ENCODE results near the gene NAPA. TPM values are rescaled to one million over a fixed set of nuclear protein-coding genes. Genes with fewer than 3 reads are reported as not detected.

NAPA gene
- total and polyA plus RNA-seq, 2 donors = 89.2 to 111 TPM

GRCh38 chr19:47509170-47509847, 5.6 kb downstream of the NAPA start:
- no peak for DNase-seq (ENCODE audit: low read depth in 6 of 9, low spot score in 9 of 9)
- Histone ChIP-seq H3K4me1 (ENCODE audit: control insufficient read depth in 2 of 2, insufficient read depth in 2 of 2, low read length in 2 of 2) (peaks cover 19 to 40% of the 10 kb centered on the region in 2 donors), H3K27me3 (ENCODE audit: control insufficient read depth in 2 of 2, insufficient read depth in 1 of 2, low read length in 1 of 2) (no peaks in the 10 kb centered on the region), H3K27ac (ENCODE audit: low read depth in 1 of 2, low read length in 1 of 2) (no peak overlapping the region), H3K36me3 (ENCODE audit: control insufficient read depth in 2 of 2, insufficient read depth in 2 of 2, low read length in 1 of 2) (peaks cover 32 to 46% of the 10 kb centered on the region in 2 donors), H3K9me3 (ENCODE audit: control insufficient read depth in 2 of 2, insufficient read depth in 1 of 2, low read length in 1 of 2) (no peaks in the 10 kb centered on the region), H3K4me3 (ENCODE audit: low read length in 2 of 2) (no peak overlapping the region)
- WGBS = 92% methylated on average over 20 of the region's 20 CpGs

- H3K4me1 ChIP-seq (ENCODE audit: control insufficient read depth in 2 of 2, insufficient read depth in 2 of 2, low read length in 2 of 2) = peaks cover 19 to 35% of the 10 kb centered on the region in 2 donors
- no peaks in the 10 kb centered on the region for H3K27me3 ChIP-seq (ENCODE audit: control insufficient read depth in 2 of 2, insufficient read depth in 1 of 2, low read length in 1 of 2)
- peaks cover 37 to 51% of the 10 kb centered on the region in 2 donors for H3K36me3 ChIP-seq (ENCODE audit: control insufficient read depth in 2 of 2, insufficient read depth in 2 of 2, low read length in 1 of 2)
These were observed 6.1 kb downstream of the NAPA start for GRCh38 chr19:47508721-47509120.

GRCh38 chr19:47507924-47508553, 6.8 kb downstream of the NAPA start:
- no peak overlapping the region for H3K27ac ChIP-seq (ENCODE audit: low read depth in 1 of 2, low read length in 1 of 2)
- DNase-seq (ENCODE audit: low read depth in 6 of 9, low spot score in 9 of 9) = no peak
- no peaks in the 10 kb centered on the region for H3K9me3 ChIP-seq (ENCODE audit: control insufficient read depth in 2 of 2, insufficient read depth in 1 of 2, low read length in 1 of 2)
- no peak overlapping the region for H3K4me3 ChIP-seq (ENCODE audit: low read length in 2 of 2)
- H3K27me3 ChIP-seq (ENCODE audit: control insufficient read depth in 2 of 2, insufficient read depth in 1 of 2, low read length in 1 of 2) = no peaks in the 10 kb centered on the region
- peaks cover 44 to 58% of the 10 kb centered on the region in 2 donors for H3K36me3 ChIP-seq (ENCODE audit: control insufficient read depth in 2 of 2, insufficient read depth in 2 of 2, low read length in 1 of 2)
- 84% methylated on average over 11 of the region's 11 CpGs for WGBS
- H3K4me1 ChIP-seq (ENCODE audit: control insufficient read depth in 2 of 2, insufficient read depth in 2 of 2, low read length in 2 of 2) = peaks cover 14 to 29% of the 10 kb centered on the region in 2 donors

More at GRCh38 chr19:47508721-47509120, 6.1 kb downstream of the NAPA start:
- 99% methylated on average over 5 of the region's 5 CpGs for WGBS
- no peak overlapping the region for H3K27ac ChIP-seq (ENCODE audit: low read depth in 1 of 2, low read length in 1 of 2)
- no peak overlapping the region for H3K4me3 ChIP-seq (ENCODE audit: low read length in 2 of 2)
- no peak for DNase-seq (ENCODE audit: low read depth in 6 of 9, low spot score in 9 of 9)
- no peaks in the 10 kb centered on the region for H3K9me3 ChIP-seq (ENCODE audit: control insufficient read depth in 2 of 2, insufficient read depth in 1 of 2, low read length in 1 of 2)

GRCh38 chr19:47507012-47507411, 7.9 kb downstream of the NAPA start:
- Histone ChIP-seq H3K27me3 (ENCODE audit: control insufficient read depth in 2 of 2, insufficient read depth in 1 of 2, low read length in 1 of 2) (no peaks in the 10 kb centered on the region), H3K4me1 (ENCODE audit: control insufficient read depth in 2 of 2, insufficient read depth in 2 of 2, low read length in 2 of 2) (peaks cover 5 to 18% of the 10 kb centered on the region in 2 donors), H3K9me3 (ENCODE audit: control insufficient read depth in 2 of 2, insufficient read depth in 1 of 2, low read length in 1 of 2) (no peaks in the 10 kb centered on the region), H3K27ac (ENCODE audit: low read depth in 1 of 2, low read length in 1 of 2) (no peak overlapping the region), H3K36me3 (ENCODE audit: control insufficient read depth in 2 of 2, insufficient read depth in 2 of 2, low read length in 1 of 2) (peaks cover 47 to 63% of the 10 kb centered on the region in 2 donors), H3K4me3 (ENCODE audit: low read length in 2 of 2) (no peak overlapping the region)
- no peak for DNase-seq (ENCODE audit: low read depth in 6 of 9, low spot score in 9 of 9)
- WGBS = 89% methylated on average over 6 of the region's 6 CpGs

- WGBS = 98% methylated on average over 8 of the region's 8 CpGs
- H3K27me3 ChIP-seq (ENCODE audit: control insufficient read depth in 2 of 2, insufficient read depth in 1 of 2, low read length in 1 of 2) = no peaks in the 10 kb centered on the region
- H3K36me3 ChIP-seq (ENCODE audit: control insufficient read depth in 2 of 2, insufficient read depth in 2 of 2, low read length in 1 of 2) = peaks cover 47 to 60% of the 10 kb centered on the region in 2 donors
- peaks cover 3 to 14% of the 10 kb centered on the region in 2 donors for H3K4me1 ChIP-seq (ENCODE audit: control insufficient read depth in 2 of 2, insufficient read depth in 2 of 2, low read length in 2 of 2)
- H3K27ac ChIP-seq (ENCODE audit: low read depth in 1 of 2, low read length in 1 of 2) = no peak overlapping the region
- H3K4me3 ChIP-seq (ENCODE audit: low read length in 2 of 2) = no peak overlapping the region
- DNase-seq (ENCODE audit: low read depth in 6 of 9, low spot score in 9 of 9) = no peak
- H3K9me3 ChIP-seq (ENCODE audit: control insufficient read depth in 2 of 2, insufficient read depth in 1 of 2, low read length in 1 of 2) = no peaks in the 10 kb centered on the region
These were observed 8.4 kb downstream of the NAPA start for GRCh38 chr19:47506459-47506858.

- no peak overlapping the region for H3K27ac ChIP-seq (ENCODE audit: low read depth in 1 of 2, low read length in 1 of 2)
- no peak for DNase-seq (ENCODE audit: low read depth in 6 of 9, low spot score in 9 of 9)
- H3K27me3 ChIP-seq (ENCODE audit: control insufficient read depth in 2 of 2, insufficient read depth in 1 of 2, low read length in 1 of 2) = no peaks in the 10 kb centered on the region
- no peaks in the 10 kb centered on the region for H3K9me3 ChIP-seq (ENCODE audit: control insufficient read depth in 2 of 2, insufficient read depth in 1 of 2, low read length in 1 of 2)
- H3K36me3 ChIP-seq (ENCODE audit: control insufficient read depth in 2 of 2, insufficient read depth in 2 of 2, low read length in 1 of 2) = peaks cover 56 to 62% of the 10 kb centered on the region in 2 donors
- WGBS = 98% methylated on average over 6 of the region's 6 CpGs
- peaks cover 2 to 8% of the 10 kb centered on the region in 2 donors for H3K4me1 ChIP-seq (ENCODE audit: control insufficient read depth in 2 of 2, insufficient read depth in 2 of 2, low read length in 2 of 2)
- H3K4me3 ChIP-seq (ENCODE audit: low read length in 2 of 2) = no peak overlapping the region
These were observed 9.4 kb downstream of the NAPA start for GRCh38 chr19:47505506-47505905.

GRCh38 chr19:47503826-47504150, 11.1 kb downstream of the NAPA start:
- no peak for DNase-seq (ENCODE audit: low read depth in 6 of 9, low spot score in 9 of 9)
- no peaks in the 10 kb centered on the region for H3K9me3 ChIP-seq (ENCODE audit: control insufficient read depth in 2 of 2, insufficient read depth in 1 of 2, low read length in 1 of 2)
- no peaks in the 10 kb centered on the region for H3K27me3 ChIP-seq (ENCODE audit: control insufficient read depth in 2 of 2, insufficient read depth in 1 of 2, low read length in 1 of 2)
- 87% methylated on average over 5 of the region's 5 CpGs for WGBS
- H3K4me1 ChIP-seq (ENCODE audit: control insufficient read depth in 2 of 2, insufficient read depth in 2 of 2, low read length in 2 of 2) = peaks cover 0 to 11% of the 10 kb centered on the region in 2 donors
- H3K4me3 ChIP-seq (ENCODE audit: low read length in 2 of 2) = no peak overlapping the region
- H3K27ac ChIP-seq (ENCODE audit: low read depth in 1 of 2, low read length in 1 of 2) = no peak overlapping the region
- peaks cover 69 to 70% of the 10 kb centered on the region in 2 donors for H3K36me3 ChIP-seq (ENCODE audit: control insufficient read depth in 2 of 2, insufficient read depth in 2 of 2, low read length in 1 of 2)

GRCh38 chr19:47503130-47503825, 11.6 kb downstream of the NAPA start:
- H3K27me3 ChIP-seq (ENCODE audit: control insufficient read depth in 2 of 2, insufficient read depth in 1 of 2, low read length in 1 of 2) = no peaks in the 10 kb centered on the region
- H3K27ac ChIP-seq (ENCODE audit: low read depth in 1 of 2, low read length in 1 of 2) = no peak overlapping the region
- no peak overlapping the region for H3K4me3 ChIP-seq (ENCODE audit: low read length in 2 of 2)
- H3K4me1 ChIP-seq (ENCODE audit: control insufficient read depth in 2 of 2, insufficient read depth in 2 of 2, low read length in 2 of 2) = peaks cover 0 to 12% of the 10 kb centered on the region in 2 donors
- peaks cover 73% of the 10 kb centered on the region in 2 donors for H3K36me3 ChIP-seq (ENCODE audit: control insufficient read depth in 2 of 2, insufficient read depth in 2 of 2, low read length in 1 of 2)
- no peaks in the 10 kb centered on the region for H3K9me3 ChIP-seq (ENCODE audit: control insufficient read depth in 2 of 2, insufficient read depth in 1 of 2, low read length in 1 of 2)
- no peak for DNase-seq (ENCODE audit: low read depth in 6 of 9, low spot score in 9 of 9)
- WGBS = 94% methylated on average over 13 of the region's 13 CpGs
